ENCODE measurements around the gene ABO. TPM values are rescaled to one million over a fixed set of nuclear protein-coding genes. Genes with fewer than 3 reads are reported as not detected.

The ABO gene
- total RNA-seq (2021; fragmentation: NEBNext Ultra II Directional; extraction: Animal tissue kit (Norgen Biotek cat#: 25700)) (not detected in 2 replicates), polyA plus RNA-seq (2011; rRNA removed) (0.03 and 0.19 TPM in 2 replicates), polyA minus RNA-seq (2011; rRNA and poly(A)+ RNA removed) (0.02 and 0.79 TPM in 2 replicates)
- polyA plus RNA-seq (2011; cell fraction: cytosol; rRNA removed) = 0.04 TPM
- polyA plus RNA-seq (2011; cell fraction: nucleus; rRNA removed) = 0.58 TPM
- 0.06 to 0.11 TPM (median 0.09 TPM) in 3 of 4 replicates, not detected in the other for polyA plus RNA-seq (2012, experiment 1 of 2)
- not detected for polyA plus RNA-seq (2012, experiment 2 of 2)
- 0.08 TPM for polyA plus RNA-seq (2013, experiment 1 of 2)
- 0.02 TPM for polyA plus RNA-seq (2013, experiment 2 of 2)
- polyA minus RNA-seq (2011; cell fraction: cytosol; rRNA and poly(A)+ RNA removed) = not detected
- polyA minus RNA-seq (2011; cell fraction: nucleus; rRNA and poly(A)+ RNA removed) = 0.10 TPM
- long read RNA-seq, experiment 1 = 0 reads
- long read RNA-seq, experiment 2 = 0 reads

DNA sequence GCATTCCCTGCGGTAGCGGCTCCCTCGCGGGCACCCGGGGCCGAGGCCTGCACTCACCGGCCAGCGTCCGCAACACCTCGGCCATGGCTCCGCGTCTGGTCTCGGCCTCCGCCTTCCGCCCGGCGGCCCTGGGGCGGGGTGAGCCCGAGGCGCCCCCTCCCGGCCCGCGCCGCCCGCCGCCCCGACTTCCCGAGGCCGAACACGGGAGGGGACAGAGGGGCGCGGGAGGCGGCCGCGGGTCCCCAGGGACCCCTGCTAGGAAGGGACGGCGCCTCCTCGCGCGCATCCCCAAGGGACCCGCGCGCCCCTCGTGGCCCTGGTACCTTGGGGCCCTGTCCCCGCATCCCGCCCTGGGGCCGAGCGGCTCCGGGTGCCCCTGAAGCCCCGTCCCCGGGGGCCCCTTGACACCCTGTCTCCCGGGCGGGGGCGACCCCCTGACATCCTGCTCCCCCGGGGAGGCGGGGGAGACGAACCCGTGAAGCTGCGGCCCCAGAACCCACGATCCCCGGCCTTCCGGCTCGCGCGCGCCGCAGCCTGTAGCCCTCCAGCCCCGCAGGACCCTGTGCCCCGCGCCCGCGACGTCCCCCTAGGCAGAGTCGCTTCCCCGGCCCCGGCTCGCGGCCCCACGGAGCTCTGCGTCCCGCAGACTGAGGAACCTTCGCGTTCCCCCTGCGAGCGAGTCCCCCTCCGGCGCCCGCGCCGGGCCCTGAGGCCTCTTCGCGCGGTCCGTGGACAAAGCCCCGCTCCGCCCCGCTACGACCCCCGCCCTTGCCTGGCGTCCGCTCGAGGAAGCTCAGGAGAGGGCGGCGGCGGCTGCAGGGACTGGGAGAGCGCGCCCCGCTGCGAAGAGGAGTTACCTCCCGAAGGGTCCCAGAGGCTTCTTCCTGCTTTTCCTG is at the start of gene ABO:
Gene ABO (minus strand): TSS at position 97 of the 896 bp plus-strand sequence.
- Histone ChIP-seq H3K9me3 (ENCODE audit: insufficient read depth in 2 of 2, low read depth in 1 of 2, low read length in 1 of 2) (peaks cover 13 to 16% of the 10 kb centered on the region in 2 experiments; a peak in 3 of 4 replicates), H4K8ac (ENCODE audit: extremely low read depth, insufficient read depth, low read length) (peak within 1 kb of the TSS; percentile 51; the same call in 1 of the 2 replicates), H2BK20ac (ENCODE audit: low read length) (no peak within 1 kb of the TSS), H3K18ac (ENCODE audit: extremely low read depth, low read length) (no peak within 1 kb of the TSS), H3K27ac (ENCODE audit: low read depth, low read length) (no peak within 1 kb of the TSS), H4K5ac (ENCODE audit: insufficient read length, low read depth, low read length) (no peak within 1 kb of the TSS), H2AFZ (ENCODE audit: low read length) (no peak within 1 kb of the TSS; the same call in 1 of the 2 replicates), H2BK5ac (ENCODE audit: low read depth, low read length) (no peak within 1 kb of the TSS), H3K14ac (ENCODE audit: insufficient read length) (no peak within 1 kb of the TSS), H3K4me3 (ENCODE audit: extremely low read depth in 1 of 4, insufficient read depth in 2 of 4, low read depth in 3 of 4, low read length in 4 of 4) (peak within 1 kb of the TSS; percentile 36 to 68 (median 37)), H3K79me1 (ENCODE audit: low read depth, low read length) (no peaks in the 10 kb centered on the region), H4K91ac (replicated peaks; ENCODE audit: insufficient read length, low read length) (no peak within 1 kb of the TSS), H3K79me2 (ENCODE audit: control insufficient read depth in 1 of 2, insufficient read depth in 2 of 2, low read length in 2 of 2) (no peaks in the 10 kb centered on the region), H3K4me2 (ENCODE audit: insufficient read depth in 1 of 2, low read depth in 2 of 2, low read length in 2 of 2) (peak within 1 kb of the TSS; percentile 63 to 68), H4K20me1 (replicated peaks in 1 of 2; ENCODE audit: control insufficient read depth in 1 of 2, insufficient read depth in 2 of 2, low read length in 2 of 2) (no peaks in the 10 kb centered on the region), H3K9ac (replicated peaks in 1 of 4; ENCODE audit: extremely low read depth in 1 of 4, low read depth in 3 of 4, low read length in 3 of 4) (peak within 1 kb of the TSS in 1 of 4 experiments; percentile 53; a peak in 1 of 7 replicates), H3K23me2 (ENCODE audit: low read depth, low read length) (peaks cover 9% of the 10 kb centered on the region; the same call in 1 of the 2 replicates), H3K23ac (ENCODE audit: insufficient read length) (no peak within 1 kb of the TSS), H3K4ac (replicated peaks; ENCODE audit: insufficient read length, low read depth, low read length) (no peak within 1 kb of the TSS), H2BK15ac (ENCODE audit: low read length) (no peak within 1 kb of the TSS), H2BK120ac (replicated peaks; ENCODE audit: low read depth, low read length) (no peak within 1 kb of the TSS), H2AK5ac (ENCODE audit: low read depth, low read length) (no peak within 1 kb of the TSS), H3K27me3 (replicated peaks in 1 of 4; ENCODE audit: control insufficient read depth in 3 of 4, extremely low read depth in 1 of 4, insufficient read depth in 3 of 4, low read length in 3 of 4) (peaks cover 34 to 55% (median 47%) of the 10 kb centered on the region in 4 experiments), H3K4me1 (replicated peaks in 1 of 4; ENCODE audit: control insufficient read depth in 3 of 4, insufficient read depth in 4 of 4, low read length in 3 of 4) (no peaks in the 10 kb centered on the region; a peak in 1 of 7 replicates), H2BK12ac (ENCODE audit: low read depth, low read length) (peak within 1 kb of the TSS; percentile 39; the same call in 1 of the 2 replicates), H3K36me3 (ENCODE audit: control insufficient read depth in 2 of 4, insufficient read depth in 4 of 4, low read length in 3 of 4) (no peaks in the 10 kb centered on the region; a peak in 2 of 8 replicates), H3K56ac (replicated peaks; ENCODE audit: insufficient read length, low read depth, low read length) (no peak within 1 kb of the TSS)
- CTCF ChIA-PET (ENCODE audit: partially characterized antibody) = interaction anchor here (0.6 to 1.6 kb wide), 6 partner anchors 10 to 211 kb away, joined by 3 to 7 read pairs (median 4); no protein-coding TSS in a partner anchor
- peak in 1 of 2 experiments; percentile 62 for DNase-seq (ENCODE audit: low read depth in 1 of 2, low spot score in 2 of 2)
- 1% methylated on average over 32 of the region's 110 CpGs; no CpG with 5 or more reads in 1 of the 2 experiments for WGBS, 2 experiments (ENCODE audit: extremely low coverage in 1 of 2, insufficient coverage in 1 of 2, insufficient read length in 1 of 2, insufficient replicate concordance in 2 of 2, low coverage in 1 of 2, low lambda C conversion rate in 2 of 2, missing lambda C conversion rate in 1 of 2)
- FAIRE-seq = no peak
- POLR2A ChIA-PET (ENCODE audit: partially characterized antibody) = interaction anchor here (1.2 kb wide), 1 partner anchor 73 kb away, joined by 4 read pairs; the partner anchor contains the start of genes MED22 and RPL7A
- no peak for TF ChIP-seq TBP (IDR thresholded peaks at IDR 0.05; ENCODE audit: low read depth, low read length)
- TF ChIP-seq BACH1 (IDR thresholded peaks at IDR 0.05; ENCODE audit: low read length) = peak; percentile 5; the same call in 1 of the 2 replicates
- TF ChIP-seq RBBP5 (IDR thresholded peaks at IDR 0.05; ENCODE audit: borderline replicate concordance, low read depth, low read length) = peak; percentile 67; the same call in 1 of the 2 replicates
- TF ChIP-seq RAD21 (IDR thresholded peaks at IDR 0.05 in 1 of 2, conservative IDR thresholded peaks at IDR 0.05 in 1 of 2; ENCODE audit: low read depth in 2 of 2, low read length in 2 of 2) = peak in 1 of 2 experiments; percentile 26; a peak in 1 of 4 replicates
- peak; percentile 22 for TF ChIP-seq KDM4A (IDR thresholded peaks at IDR 0.05; ENCODE audit: low read depth, low read length, severe bottlenecking)
